Glutamatergic neuron (in vitro differentiated cells): Measurements from ENCODE around the gene IL19. TPM values are rescaled to one million over a fixed set of nuclear protein-coding genes. Genes with fewer than 3 reads are reported as not detected.

Source experiments
- DNase-seq: peaks from one replicate; pipeline ENCODE4 v3.0.0; 2022
- H3K27ac Mint-ChIP-seq: one replicate; pipeline ENCODE4 v1.8.0; 2020; ENCODE audit warnings: mild to moderate bottlenecking, mixed read lengths, inconsistent platforms; ENCODE audit not compliant: unreplicated experiment
- H3K27me3 Mint-ChIP-seq: one replicate; pipeline ENCODE4 v1.8.0; 2020; ENCODE audit warnings: mild to moderate bottlenecking, moderate library complexity, mixed read lengths, inconsistent platforms; ENCODE audit not compliant: unreplicated experiment
- H3K36me3 Mint-ChIP-seq: one replicate; pipeline ENCODE4 v1.8.0; 2020; ENCODE audit warnings: mild to moderate bottlenecking, mixed read lengths, inconsistent platforms; ENCODE audit not compliant: unreplicated experiment
- H3K4me1 Mint-ChIP-seq: one replicate; pipeline ENCODE4 v1.8.0; 2020; ENCODE audit warnings: mild to moderate bottlenecking, low read depth, mixed read lengths, inconsistent platforms; ENCODE audit not compliant: unreplicated experiment
- H3K4me3 Mint-ChIP-seq: one replicate; pipeline ENCODE4 v1.8.0; 2020; ENCODE audit warnings: mild to moderate bottlenecking, mixed read lengths, inconsistent platforms; ENCODE audit not compliant: unreplicated experiment
- H3K9me3 Mint-ChIP-seq: one replicate; pipeline ENCODE4 v1.8.0; 2020; ENCODE audit warnings: mild to moderate bottlenecking, moderate library complexity, mixed read lengths, inconsistent platforms; ENCODE audit not compliant: unreplicated experiment
- total RNA-seq: library from RNA; stranded (reverse); fragmentation: NEBNext Ultra II Directional; extraction: Animal tissue kit (Norgen Biotek cat#: 25700); gene quantifications from one replicate; pipeline ENCODE4 v1.2.1, GENCODE V29; 2021; ENCODE audit not compliant: unreplicated experiment
- TF ChIP-seq, protein P1 (sequence below): fragments of 200-600 bp; sonication (generic); IDR thresholded peaks from one replicate; pipeline ENCODE4 v1.5.0; 2021; ENCODE audit not compliant: partially characterized antibody, unreplicated experiment

Gene IL19
- total RNA-seq, 1 donor from 2014 or later: not detected

DNA sequence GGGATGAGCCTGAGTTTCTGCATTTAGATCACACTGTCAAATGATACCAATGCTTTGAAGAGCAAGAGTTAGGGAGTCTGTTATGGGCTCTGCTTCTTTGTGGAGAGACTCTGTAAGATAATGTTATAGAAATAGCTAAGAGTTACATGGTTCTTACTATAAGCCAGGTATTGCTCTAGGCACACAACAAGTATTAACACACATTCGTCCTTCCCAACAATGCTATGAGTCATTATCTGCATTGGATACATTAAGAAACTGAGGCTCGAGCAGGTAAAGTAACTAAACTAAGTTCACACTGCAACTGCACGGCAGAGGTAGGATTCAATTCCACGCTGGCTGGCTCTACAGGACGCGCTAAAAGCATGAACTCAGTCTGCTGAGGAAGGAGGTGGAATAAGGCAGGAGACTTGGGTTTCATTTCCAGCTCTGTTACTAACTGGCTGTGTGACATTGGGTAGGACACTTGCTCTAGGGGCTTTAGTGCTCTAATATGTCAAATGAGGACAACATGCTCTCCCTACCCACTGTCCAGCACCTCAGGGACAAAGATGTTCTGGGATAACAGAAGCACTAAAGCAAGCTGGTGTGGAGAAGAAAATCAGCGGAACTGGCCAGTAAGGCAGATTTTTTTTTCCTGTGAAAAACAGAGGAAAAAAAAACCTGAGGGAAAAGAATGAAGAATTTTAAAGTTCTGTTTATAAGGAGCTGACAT lies 71.2 kb downstream of the IL19 start:
- H3K9me3 Mint-ChIP-seq: no peaks in the 10 kb centered on the region
- H3K36me3 Mint-ChIP-seq: no peaks in the 10 kb centered on the region
- H3K4me1 Mint-ChIP-seq: no peaks in the 10 kb centered on the region
- H3K27ac Mint-ChIP-seq: no peak overlapping the region
- TF ChIP-seq, protein P1, sequence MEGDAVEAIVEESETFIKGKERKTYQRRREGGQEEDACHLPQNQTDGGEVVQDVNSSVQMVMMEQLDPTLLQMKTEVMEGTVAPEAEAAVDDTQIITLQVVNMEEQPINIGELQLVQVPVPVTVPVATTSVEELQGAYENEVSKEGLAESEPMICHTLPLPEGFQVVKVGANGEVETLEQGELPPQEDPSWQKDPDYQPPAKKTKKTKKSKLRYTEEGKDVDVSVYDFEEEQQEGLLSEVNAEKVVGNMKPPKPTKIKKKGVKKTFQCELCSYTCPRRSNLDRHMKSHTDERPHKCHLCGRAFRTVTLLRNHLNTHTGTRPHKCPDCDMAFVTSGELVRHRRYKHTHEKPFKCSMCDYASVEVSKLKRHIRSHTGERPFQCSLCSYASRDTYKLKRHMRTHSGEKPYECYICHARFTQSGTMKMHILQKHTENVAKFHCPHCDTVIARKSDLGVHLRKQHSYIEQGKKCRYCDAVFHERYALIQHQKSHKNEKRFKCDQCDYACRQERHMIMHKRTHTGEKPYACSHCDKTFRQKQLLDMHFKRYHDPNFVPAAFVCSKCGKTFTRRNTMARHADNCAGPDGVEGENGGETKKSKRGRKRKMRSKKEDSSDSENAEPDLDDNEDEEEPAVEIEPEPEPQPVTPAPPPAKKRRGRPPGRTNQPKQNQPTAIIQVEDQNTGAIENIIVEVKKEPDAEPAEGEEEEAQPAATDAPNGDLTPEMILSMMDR: no peak
- no peak overlapping the region for H3K4me3 Mint-ChIP-seq
- H3K27me3 Mint-ChIP-seq: peaks cover 5% of the 10 kb centered on the region
- DNase-seq: no peak

DNA sequence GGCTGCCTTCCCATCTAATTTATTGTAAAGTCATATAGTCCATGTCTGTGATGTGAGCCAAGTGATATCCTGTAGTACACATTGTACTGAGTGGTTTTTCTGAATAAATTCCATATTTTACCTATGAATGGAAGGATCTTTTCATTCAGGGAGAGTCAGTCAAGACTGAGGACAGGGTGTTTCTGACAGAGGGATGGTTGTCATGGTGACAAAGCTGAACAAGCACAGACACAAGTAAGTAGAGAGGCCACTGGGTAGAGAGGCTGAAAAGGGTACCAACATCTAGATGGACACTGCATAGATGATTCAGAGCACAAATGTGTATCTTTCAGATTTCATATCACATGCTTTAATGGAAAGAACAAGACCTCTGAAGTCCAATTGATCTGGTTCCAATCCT lies 72.3 kb downstream of the IL19 start:
- TF ChIP-seq, protein P1: no peak
- Mint-ChIP-seq H3K36me3 (no peaks in the 10 kb centered on the region), H3K4me1 (no peaks in the 10 kb centered on the region), H3K27ac (no peak overlapping the region), H3K27me3 (peaks cover 1% of the 10 kb centered on the region), H3K9me3 (no peaks in the 10 kb centered on the region), H3K4me3 (no peak overlapping the region)
- no peak for DNase-seq

GRCh38 chr1:206843626-206844025 lies 73.1 kb downstream of the IL19 start:
- Mint-ChIP-seq H3K4me3 (no peak overlapping the region), H3K9me3 (no peaks in the 10 kb centered on the region)
- TF ChIP-seq, protein P1: no peak

DNA sequence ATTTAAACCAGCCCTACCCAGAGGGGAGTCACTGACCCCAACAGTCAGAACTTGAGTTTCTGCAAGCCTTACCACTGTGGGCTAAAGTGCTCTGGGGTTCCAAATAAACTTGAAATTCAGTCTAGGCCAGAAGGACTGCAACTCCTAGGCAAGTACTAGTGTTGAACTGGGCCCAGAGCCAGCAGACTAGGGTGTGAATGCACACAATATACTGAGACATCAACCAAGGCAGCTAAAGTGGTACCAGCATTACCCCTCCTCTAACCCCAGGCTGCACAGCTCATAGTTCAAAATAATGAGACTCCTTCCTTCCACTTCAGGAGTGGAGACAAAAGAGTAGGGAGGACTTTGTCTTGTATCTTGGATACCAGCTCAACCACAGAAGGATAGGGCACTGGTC lies 75.9 kb downstream of the IL19 start:
- H3K36me3 Mint-ChIP-seq: peaks cover 14% of the 10 kb centered on the region
- H3K4me1 Mint-ChIP-seq: no peaks in the 10 kb centered on the region
- no peak overlapping the region for H3K27ac Mint-ChIP-seq
- DNase-seq: no peak
- peaks cover 1% of the 10 kb centered on the region for H3K9me3 Mint-ChIP-seq
- no peak overlapping the region for H3K4me3 Mint-ChIP-seq
- H3K27me3 Mint-ChIP-seq: peaks cover 1% of the 10 kb centered on the region
- TF ChIP-seq, protein P1: no peak

More at GRCh38 chr1:206843626-206844025, 73.1 kb downstream of the IL19 start:
- no peaks in the 10 kb centered on the region for H3K4me1 Mint-ChIP-seq
- DNase-seq: no peak
- H3K36me3 Mint-ChIP-seq: peaks cover 5% of the 10 kb centered on the region
- no peak overlapping the region for H3K27ac Mint-ChIP-seq
- peaks cover 1% of the 10 kb centered on the region for H3K27me3 Mint-ChIP-seq

GRCh38 chr1:206847337-206847834 lies 76.8 kb downstream of the IL19 start:
- Mint-ChIP-seq H3K4me3 (no peak overlapping the region), H3K4me1 (no peaks in the 10 kb centered on the region), H3K36me3 (peaks cover 17% of the 10 kb centered on the region), H3K27ac (no peak overlapping the region), H3K9me3 (peaks cover 1% of the 10 kb centered on the region), H3K27me3 (peaks cover 1% of the 10 kb centered on the region)
- TF ChIP-seq, protein P1: no peak
- DNase-seq: no peak
